NCI-H2107 treated with DMSO at 0.1 percent for 48 hours (cell line): ENCODE results near the gene GABPB2.

ENCODE experiments used
- DNase-seq: peaks from one replicate; lab custom pipeline; 2025; ENCODE audit not compliant: unreplicated experiment; lab: John Stamatoyannopoulos, UW

GABPB2 gene

DNA sequence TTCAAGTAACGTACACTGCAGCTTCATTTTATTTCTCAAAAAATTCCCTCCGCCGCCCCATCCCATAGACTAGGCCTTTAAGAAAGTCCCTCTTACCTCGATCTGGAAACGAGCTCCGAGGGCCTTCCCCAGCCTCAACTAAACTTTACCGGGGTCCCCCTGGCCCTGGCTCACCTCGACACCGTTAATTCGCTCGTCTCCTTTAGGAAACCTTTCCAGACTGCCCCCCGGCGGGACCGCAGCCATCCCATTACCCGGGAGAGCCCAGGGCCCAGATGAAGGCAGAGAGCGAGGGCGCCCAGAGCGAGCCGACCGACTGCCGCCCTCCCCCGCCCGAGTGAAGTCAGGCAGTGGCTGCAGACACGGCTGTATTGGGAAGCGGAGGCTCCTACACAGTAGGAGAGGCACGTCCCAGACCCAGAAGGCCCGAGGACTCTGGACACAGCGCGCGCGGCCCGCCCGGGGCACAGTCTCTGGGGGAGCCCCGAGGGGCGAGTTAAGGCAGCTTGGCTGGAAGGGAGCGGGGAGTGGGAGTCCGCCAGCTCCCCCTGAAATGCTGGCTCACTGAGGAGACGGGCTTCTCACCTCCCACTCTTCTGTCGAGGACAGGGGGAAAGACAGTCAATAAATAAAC, 61.3 kb downstream of the GABPB2 start:
- DNase-seq, result no peak

DNA sequence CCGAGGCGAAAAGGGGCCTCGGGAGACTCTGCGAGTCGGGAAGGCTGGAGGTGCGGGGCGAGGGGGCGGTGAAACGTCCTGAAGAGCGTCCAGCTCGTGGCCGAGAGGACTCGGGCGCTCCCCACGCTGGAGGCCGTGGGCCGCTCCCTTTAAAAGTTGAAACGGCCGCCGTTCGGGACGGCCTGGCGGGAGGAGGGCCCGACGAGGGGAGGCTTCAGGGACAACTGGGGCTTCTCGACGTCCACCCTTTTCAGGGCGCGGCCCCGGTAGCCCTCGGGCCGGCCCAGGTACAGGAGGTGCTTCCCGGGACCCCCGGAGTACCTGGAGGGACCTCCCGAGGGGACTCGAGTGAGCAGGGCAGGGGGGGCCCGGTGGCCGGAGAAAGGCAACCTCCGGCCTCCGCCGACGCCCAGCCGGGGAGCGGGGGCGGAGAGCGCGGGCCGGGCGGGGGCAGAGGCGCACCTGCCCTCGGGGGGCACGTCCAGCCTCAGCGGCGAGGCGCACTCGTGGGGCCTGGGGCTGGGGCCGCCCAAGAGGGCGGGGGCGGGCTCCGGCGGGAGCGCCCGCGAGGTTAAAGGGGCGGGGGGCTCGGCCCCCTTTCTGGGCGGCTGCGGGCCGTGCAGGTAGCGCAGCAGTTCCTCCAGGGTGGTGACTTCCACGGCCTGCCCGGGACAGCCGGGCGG, 61.9 kb downstream of the GABPB2 start:
- no peak for DNase-seq

DNA sequence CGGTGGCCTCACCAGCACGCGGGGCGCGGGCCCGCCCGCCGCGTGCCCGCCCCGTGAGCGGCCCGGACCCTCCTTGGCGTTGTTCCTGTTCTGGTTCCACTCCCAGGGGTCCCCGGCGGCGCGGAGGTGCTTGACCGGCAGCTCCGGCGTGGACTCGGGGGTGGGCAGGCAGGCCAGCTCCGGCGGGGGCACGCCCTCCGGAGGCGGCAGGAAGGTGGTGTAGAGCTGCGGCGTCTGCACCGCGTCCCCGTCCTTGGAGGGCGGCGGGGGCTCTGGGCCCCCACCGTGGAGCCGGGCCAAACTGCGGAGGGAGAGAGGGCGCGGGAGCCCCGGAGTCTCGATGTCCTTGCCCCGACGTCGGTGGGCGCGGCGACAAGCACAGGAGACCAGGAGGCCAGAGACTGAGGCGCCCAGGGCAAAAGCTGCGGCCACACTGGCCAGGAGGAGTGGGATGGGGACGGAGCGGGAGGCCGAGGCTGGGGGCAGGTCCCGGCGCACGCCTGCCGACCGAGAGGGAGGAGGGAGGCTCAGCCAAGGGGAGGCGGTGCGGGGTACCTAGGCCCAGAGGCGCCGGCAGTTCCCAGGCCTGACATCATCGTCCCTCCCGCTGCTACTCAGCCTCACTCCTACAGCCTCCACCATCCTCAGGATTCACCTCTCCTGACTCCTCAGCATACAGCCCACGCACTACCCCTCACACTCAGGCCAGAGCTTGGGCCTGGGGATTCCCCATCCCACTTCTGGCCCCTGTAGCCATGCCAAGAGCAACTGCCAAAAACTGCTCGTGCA, 62.7 kb downstream of the GABPB2 start:
- DNase-seq, result no peak

DNA sequence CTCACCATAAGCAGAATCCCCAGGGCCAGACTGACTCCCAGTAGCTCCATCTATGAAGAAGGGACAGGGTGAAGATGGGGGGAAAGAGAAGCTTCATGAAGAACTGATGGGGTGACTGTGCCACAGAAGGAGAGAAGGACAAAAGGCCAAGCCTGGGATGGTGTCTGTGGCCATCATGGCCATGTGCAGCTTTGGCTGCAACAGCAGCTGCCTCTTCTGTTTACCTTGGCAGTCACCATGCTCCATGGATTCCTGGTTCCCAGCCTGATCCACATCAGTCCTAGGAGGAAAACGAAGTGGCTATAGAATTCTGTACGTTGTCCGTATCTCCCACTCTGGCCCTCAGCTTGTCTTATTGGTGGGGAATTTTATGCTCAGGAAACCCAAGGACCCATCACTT, 63.8 kb downstream of the GABPB2 start:
- no peak for DNase-seq

DNA sequence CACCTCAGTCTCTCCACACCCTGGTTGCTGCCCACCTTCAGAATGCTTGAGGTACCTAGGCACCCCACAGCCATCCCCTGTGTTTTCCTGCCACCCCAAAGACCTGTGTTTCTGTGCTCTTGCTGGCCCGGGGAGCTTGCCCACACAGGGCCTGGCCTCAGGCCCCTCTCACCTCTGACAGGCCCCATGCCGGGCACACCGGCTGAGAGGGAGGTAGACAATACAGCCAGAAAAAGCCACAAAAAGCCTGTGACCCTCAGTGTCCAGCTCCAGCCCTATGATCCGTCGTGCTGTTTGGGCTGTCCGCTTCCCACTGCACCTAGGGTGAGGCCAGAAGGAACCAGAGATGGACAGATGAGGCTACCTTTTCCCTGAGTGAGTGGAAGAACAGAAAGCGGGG, 64.4 kb downstream of the GABPB2 start:
- no peak for DNase-seq

DNA sequence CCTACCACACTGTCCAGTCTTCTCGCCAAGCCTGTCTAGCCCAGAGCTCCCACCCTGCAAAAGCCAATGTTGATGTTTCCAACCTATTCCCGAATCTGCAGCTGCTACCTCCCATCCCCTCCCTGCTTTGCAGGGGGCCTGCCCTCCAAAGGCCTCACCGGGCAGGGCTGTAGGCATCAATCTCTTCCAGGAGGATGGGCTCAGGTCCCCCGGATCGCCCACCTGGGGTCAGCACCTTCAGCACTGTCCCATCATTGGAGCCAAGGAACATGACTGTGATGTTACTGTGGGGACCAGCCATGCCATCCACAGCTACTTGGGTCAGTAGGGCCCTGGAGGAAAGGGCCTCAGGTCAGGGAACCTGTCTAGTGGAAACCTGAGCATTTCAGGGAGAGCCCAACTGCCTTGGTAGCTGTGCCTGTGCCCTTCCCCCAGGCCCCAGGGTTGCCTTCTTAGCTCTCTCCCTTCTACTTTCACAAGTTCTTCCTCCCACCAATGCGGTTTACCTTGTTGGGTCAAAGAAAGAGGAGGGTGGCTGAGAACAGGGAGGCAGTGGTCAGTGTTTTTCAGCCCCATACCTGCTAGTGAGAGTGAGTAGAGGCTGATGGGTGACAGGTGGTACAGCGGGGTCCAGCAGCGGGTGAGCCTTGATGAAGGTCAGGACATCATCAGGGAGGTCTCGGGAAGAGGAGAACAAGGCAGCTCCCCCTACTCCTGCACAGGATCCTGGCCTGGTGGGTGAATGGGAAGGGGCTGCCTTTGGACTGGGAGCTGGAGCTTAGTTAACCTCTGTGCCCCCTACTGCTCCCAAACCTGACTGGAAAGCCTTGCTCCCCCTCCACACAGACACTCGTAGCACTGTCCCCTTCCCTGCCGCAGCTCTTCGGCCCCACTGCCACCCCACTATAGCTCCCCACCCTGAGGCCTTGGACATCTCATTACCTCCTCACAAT, 65.1 kb downstream of the GABPB2 start:
- no peak for DNase-seq

DNA sequence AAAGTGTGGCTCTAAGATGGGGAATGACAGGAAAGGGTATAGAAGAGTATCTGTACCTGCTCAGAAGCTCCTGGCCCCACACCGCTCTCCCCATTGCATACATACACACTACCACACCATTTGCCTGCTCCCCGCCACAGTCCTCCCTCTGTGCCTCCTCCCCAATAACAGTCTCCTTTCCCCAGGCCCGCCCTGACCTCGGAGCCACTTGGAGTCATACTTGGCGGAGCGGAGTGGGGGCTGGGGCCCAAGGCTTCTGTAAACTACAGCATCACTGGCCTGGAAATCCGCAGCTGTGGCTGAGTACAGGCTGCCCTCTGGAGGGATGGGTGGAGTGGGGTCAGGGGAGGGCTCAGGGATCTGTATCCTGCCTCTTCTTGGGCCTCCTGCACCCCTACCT, 67.2 kb downstream of the GABPB2 start:
- DNase-seq, result no peak

DNA sequence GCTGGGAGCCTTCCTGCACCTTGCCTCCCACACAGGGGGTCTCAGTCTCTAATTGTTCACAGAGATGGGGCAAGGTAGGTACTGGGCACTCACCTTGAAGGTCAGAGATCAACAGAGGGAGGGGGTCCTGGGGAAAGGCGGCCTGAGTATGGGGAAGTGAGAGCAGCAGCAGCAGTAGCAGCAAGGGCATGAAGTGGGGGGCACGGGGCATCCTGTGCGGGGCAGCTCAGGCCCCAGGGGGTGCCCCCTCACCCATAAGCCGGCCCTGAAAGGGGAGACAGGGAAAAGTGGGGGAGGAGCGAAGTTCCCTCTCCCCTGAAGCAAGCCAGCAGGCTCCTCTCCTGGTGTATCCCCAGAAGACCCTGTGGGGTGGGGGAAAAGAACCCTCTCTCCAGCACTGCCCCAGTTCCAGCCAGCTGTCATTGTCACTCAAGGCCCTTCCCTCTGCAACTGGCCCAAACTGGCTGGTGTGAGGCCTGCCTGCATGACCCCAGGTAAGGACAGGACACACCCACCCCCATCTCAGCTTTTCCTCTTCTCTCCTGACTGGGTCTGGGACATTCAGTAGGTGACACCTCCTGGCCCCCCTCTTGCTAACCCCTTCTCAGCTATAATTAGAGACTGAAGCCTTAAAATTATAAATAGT, 72.0 kb downstream of the GABPB2 start:
- DNase-seq, result no peak

DNA sequence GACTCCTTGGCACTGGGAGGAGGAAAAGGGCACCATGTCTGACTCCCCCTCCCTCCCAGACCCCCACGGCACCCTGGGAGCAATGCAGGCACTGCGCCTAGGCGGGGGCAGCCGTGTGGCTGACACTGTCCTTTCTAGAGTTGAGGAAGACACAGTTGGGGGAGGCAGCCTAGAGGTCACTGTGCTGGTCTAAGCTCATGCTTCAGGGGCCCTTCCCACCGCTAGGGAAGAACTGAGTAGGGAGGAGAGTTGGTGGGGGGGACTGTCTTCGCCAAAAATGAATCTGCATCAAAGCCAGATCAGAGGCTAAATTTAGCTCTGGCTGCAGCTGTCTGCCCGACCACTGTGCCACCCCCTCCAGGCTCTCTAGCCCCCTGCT, 72.5 kb downstream of the GABPB2 start:
- no peak for DNase-seq

DNA sequence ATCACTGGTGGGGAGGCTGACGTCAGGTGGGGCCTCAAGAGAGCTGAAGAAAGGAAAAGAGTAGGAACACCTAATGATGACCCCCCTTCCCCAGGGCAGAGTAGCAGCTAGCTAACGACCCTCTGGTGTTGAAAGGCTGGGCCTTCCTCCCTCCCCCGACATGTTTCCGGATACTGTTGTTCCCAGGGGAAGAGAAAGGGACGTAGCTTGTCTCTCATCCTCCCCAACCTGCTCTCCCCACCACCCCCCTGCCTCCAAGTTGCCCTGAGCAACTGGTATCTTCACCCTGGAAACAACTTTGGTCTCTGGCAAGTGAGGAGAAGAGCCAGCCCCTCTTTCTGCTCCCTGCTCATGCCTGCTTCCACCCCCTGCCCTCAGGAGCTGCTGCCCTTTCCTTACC, 73.4 kb downstream of the GABPB2 start:
- DNase-seq, result no peak

DNA sequence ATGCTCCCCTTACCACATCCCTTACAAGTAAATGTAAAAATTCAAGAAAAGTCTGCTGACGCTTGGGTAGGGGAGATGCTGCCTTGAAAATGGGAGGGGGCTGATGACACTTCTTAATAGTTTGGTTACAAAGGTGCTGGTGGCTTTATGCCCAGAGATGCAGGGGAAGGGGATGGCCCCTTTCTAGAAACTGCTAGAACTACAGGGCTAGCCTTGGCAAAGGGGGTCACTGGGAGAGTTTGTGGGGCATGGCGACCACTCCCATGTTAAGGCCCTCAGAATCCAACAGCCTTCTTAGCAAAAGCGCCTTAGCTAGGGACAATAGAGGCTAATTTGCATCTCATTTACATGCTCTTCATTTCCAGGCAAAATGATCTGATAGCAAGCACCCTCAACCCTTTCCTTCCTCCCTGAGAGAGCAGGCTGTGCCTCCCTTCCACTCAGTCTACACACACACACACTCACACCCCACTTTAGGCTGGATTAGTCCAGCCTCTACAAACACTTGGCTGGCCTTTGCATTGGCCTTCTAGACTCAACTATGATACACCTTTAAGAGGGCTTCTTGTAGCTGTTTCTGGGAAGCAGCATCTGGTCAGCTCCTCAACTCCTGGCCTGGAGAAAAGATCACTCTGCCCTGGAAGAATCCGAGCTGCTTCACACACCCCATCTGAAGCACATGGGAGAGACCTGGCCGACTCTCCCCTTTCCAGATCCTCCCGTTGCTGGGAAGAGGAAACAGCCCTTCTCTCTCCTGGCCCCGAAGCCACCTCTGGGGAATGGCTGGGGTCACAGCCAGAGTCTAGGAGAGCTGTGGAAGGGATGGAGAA, 74.1 kb downstream of the GABPB2 start:
- DNase-seq, result no peak

DNA sequence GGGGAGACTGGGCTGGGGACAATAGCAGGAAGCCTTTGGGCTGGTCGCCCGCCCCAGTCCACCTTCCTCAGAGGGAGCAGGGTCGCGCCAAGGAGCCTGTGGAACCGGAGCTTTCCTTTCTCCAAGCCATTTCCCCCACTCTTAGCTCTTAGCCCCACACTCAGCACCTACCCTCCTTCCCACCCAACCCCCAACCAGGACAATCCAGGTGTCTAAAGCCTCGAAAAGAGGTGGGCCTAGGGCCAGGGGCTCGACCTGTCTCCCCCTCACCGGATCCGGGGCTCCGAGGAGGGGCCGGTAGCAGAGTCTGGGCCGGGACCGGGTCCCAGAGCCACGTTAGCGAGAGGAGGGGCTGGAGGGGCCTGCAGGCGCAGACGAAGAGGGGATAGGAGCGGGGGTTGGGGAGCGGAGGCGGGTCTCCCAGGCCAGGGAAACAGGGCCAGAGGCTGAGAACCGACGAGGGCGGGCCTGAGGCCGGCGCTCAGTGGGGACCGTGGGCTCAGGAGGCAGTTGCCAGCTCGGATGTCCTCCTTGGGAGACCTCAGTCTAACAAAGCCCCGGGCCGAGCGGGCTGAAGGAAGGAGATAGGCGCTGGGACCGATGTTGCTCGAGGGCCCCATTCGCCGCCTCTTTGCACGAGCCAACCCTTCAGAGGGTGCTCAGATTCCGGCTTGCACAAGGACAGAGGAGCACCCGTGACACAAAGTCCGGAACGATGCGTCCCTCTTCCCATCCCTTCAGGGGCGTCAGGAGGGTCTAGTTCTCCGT, 74.9 kb downstream of the GABPB2 start:
- no peak for DNase-seq

DNA sequence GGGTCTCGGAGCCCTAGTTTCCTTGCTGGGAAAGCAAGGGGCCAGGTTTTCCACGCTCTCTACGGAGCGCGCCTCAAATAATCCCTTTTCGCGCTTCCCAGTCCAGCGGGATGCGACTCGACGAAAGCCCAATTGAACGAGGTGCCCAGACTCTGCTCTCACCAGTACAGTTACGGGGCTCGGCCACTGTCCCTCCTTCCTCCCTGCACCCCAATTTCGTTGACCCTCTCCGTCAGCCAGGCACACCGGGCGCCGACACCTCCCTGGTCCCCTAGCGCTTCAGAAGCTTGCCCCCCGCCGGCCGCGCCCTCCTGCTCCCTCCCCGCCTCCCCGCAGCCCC, 75.5 kb downstream of the GABPB2 start:
- no peak for DNase-seq

DNA sequence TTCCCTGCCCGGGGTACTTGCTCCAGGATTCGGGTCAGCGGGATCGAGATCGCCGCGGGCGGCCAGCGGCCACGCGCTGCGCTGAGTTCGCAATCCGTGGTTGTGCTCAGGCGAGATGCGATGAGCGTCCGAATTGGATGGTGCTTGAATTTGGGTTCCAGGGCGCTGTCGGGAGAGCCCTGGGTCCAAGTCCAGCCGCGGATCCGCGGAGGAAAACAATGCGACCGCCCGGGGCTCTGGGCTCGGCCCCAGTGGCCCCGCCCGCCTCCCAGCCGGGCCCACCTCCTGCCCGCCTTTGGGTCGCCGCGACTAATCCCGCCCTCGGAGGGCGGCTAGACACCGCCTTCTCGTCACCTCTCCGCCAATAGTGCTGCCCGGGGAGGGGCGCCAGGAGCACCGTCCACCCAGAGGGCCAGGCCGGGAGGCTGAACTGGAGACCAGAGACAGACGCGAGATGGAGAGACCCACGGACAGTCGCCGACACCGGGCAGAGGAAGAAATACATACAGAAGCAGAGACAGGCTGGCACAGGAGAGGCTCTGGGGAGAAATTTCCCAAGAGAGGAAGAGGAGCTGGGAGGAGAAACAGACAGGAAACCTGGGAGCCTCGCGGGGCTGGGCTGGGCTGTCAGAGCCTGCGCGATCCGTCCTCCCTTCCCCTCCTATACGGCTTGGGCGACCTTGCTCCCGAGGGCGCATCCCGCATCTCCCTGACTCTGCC, 76.0 kb downstream of the GABPB2 start, which contains the start of gene SEMA6C:
Gene SEMA6C (minus strand): TSS at position 220 of the 720 bp plus-strand sequence. CDS start 4,010 bp downstream, outside the sequence.
- peak; percentile 92 for DNase-seq

DNA sequence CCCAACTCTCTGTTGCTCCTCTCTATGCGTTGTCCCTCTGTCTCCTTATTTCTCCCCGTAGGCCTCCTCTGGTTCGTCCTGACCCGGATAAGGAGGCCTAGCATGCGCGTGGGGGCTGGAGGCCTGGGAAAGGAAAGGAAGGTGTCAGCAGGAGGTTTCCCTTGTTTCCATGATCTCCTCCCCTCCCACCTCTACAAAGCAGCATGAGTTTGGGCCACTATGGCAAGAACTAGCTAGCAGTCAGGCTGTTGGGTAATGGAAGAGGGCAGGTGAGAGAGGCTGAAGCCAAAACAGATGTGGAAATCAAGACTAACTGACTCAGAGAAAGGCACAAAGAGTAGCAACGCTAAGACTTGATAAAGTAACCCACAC, 76.6 kb downstream of the GABPB2 start:
- no peak for DNase-seq

DNA sequence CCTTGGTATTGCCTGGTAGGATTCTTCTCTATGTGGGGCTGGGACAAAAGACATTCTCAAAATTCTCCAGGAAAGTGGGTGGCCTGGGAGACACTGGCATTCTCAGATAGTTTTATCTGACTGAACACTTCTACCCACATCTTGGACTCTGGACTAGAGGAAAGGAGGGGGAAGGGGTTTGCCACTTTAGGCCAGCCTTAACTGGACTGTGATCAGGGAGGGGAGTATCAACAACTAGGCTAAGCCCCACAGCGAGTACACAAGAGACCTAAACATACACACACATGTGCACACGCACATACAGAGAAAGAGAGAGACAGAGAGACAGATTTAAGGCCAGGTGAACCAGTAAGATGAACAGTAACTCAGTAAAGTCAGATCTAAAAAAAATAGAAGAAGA, 77.1 kb downstream of the GABPB2 start:
- DNase-seq, result no peak

DNA sequence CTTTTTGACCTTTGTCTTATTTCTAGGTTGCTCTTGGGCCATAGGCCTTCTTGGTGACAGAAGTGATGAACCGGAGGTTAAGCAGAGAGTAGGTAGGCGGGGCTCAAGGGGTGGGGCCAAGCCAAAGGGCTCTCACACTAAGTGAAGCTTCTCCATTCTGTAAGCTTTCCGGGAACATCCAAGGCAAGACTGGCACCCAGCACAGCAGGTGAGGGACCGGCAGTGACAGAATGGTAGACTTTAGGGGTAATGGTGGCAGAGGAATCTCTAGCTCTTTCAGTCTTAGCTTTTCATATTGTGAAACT, 85.9 kb downstream of the GABPB2 start, which contains the start of gene TNFAIP8L2:
Gene TNFAIP8L2 (plus strand): TSS at position 135 of the 305 bp plus-strand sequence. CDS start 2,049 bp downstream, outside the sequence.
- no peak for DNase-seq

DNA sequence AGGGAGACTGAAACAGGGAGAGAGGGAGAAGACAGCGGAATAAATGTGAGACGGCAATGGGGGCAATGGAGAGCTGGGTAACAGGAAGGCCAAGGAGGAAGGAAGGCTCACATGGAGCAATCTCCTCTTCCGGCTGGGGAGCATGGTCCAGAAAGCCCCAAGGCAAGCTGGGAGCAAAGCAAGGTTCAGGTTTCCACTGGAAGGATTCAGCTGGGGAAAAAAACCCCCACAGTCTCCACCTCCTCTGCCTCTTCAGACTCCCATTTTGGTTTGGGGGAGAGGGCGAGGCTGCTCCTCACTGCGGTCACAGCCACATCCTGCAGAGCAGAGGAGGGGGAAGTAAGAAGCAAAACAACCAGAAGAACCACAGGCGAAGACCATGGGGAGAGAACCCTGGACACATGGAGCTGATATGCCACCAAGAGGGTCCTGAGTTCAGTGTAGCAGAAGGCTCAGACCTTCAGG, 86.5 kb downstream of the GABPB2 start:
- DNase-seq, result no peak
